ENCODE measurements around the gene ACTA2. TPM values are rescaled to one million over a fixed set of nuclear protein-coding genes. Genes with fewer than 3 reads are reported as not detected.

The ACTA2 gene
- polyA plus RNA-seq (2013, experiment 1 of 4), result 138 TPM
- polyA plus RNA-seq (2013, experiment 2 of 4), result 125 TPM
- 96.7 TPM for polyA plus RNA-seq (2013, experiment 3 of 4)
- polyA plus RNA-seq (2013, experiment 4 of 4), result 101 TPM

DNA sequence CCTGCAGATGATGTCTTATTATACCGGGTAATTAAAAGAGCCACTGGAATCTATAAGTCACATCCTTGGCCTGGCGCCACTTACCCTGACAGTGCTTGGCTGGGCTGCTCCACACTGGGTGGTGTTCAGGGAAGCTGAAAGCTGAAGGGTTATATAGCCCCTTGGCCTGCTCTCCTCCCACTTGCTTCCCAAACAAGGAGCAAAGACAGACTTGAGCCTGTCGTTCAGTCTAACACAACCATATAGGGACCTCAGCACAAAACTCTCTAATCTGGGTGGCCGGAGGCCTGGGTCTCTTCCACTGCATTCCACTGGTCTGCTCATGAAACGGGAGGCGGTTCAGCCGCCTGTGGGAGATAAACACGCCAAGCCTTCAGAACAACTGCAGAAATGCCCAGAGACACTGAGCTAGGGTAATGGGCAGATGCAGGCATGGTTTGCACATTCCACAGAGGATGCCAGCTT lies at the start of gene ACTA2:
ACTA2 (minus strand) TSS at position 127 of the 465 bp plus-strand sequence. CDS start 3,843 bp downstream, outside the sequence.
- Histone ChIP-seq H3K27me3 (ENCODE audit: control insufficient read depth, insufficient read depth, low read length, poor library complexity, severe bottlenecking) (no peaks in the 10 kb centered on the region), H3K4me1 (ENCODE audit: control insufficient read depth, insufficient read depth, low read length) (peaks cover 14% of the 10 kb centered on the region), H3K27ac (ENCODE audit: insufficient read depth, low read depth, low read length, poor library complexity, severe bottlenecking) (peak within 1 kb of the TSS; percentile 39), H3K36me3 (ENCODE audit: control insufficient read depth, insufficient read depth, low read length) (no peaks in the 10 kb centered on the region), H3K4me3 (ENCODE audit: insufficient read depth, low read depth, low read length) (peak within 1 kb of the TSS; percentile 11), H3K9me3 (ENCODE audit: control insufficient read depth, low read length) (no peaks in the 10 kb centered on the region)
- WGBS, 2 experiments, result 84% methylated on average over 8 of the region's 8 CpGs

DNA sequence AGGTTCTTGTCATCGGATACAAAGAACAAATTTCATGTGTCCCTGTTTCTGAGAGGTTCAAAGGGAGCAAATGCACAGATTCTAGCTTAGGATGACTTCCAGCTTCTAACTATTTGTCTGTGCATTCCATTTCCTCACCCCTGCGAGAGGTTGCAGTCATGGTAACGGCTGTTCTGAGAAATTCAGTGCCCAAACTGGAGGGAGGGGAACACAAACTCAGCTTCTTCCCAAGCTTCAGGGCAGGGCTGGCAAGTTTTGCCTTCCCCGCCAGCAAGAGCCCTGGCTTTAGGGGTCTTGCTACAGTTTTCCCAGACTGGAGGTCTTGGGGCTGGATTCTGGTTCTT lies 49.1 kb upstream of the ACTA2 start:
- H3K4me1 ChIP-seq (ENCODE audit: control insufficient read depth, insufficient read depth, low read length), result peaks cover 13% of the 10 kb centered on the region
- H3K27me3 ChIP-seq (ENCODE audit: control insufficient read depth, insufficient read depth, low read length, poor library complexity, severe bottlenecking), result no peaks in the 10 kb centered on the region
- no peaks in the 10 kb centered on the region for H3K9me3 ChIP-seq (ENCODE audit: control insufficient read depth, low read length)
- peak overlapping the region; percentile 89 for H3K27ac ChIP-seq (ENCODE audit: insufficient read depth, low read depth, low read length, poor library complexity, severe bottlenecking)
- H3K4me3 ChIP-seq (ENCODE audit: insufficient read depth, low read depth, low read length), result no peak overlapping the region
- 67 to 75% methylated on average over 4 of the region's 4 CpGs for WGBS, 2 experiments
- H3K36me3 ChIP-seq (ENCODE audit: control insufficient read depth, insufficient read depth, low read length), result no peaks in the 10 kb centered on the region

DNA sequence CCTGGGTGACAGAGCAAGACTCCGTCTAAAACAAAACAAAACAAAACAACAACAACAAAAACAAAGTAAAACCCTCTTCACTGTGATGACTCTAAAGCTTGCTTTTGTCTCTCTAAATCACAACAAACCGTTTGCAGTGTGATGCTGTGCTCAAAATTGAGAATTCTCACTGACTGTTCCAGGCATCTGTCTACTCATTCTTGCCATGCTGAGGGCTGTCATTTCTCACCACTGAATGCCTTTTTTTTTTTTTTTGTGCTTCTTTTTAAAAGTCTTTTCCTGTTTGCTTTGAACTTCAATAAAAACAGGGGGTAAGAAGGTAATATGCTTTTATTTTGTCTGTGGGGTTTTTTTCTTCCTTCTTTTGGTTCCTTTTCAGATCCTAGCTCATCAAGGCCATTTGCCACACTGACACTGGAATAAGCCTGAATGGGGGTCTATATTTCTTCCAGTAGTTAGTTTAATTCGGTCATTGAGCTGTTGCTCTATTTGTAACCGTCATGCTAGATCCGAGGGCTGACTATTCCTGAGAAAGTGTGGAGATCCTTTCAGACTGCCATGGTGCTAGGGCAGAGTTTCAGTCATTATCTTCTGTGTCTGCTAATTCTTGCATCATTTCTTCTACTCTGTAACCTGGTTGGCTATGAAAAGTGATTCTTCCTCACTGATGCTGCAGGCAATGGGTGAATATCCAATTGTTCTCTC lies 48.6 kb upstream of the ACTA2 start:
- H3K9me3 ChIP-seq (ENCODE audit: control insufficient read depth, low read length), result no peaks in the 10 kb centered on the region
- no peaks in the 10 kb centered on the region for H3K36me3 ChIP-seq (ENCODE audit: control insufficient read depth, insufficient read depth, low read length)
- H3K4me1 ChIP-seq (ENCODE audit: control insufficient read depth, insufficient read depth, low read length), result peaks cover 13% of the 10 kb centered on the region
- no peak overlapping the region for H3K4me3 ChIP-seq (ENCODE audit: insufficient read depth, low read depth, low read length)
- H3K27ac ChIP-seq (ENCODE audit: insufficient read depth, low read depth, low read length, poor library complexity, severe bottlenecking), result peak overlapping the region; percentile 89
- H3K27me3 ChIP-seq (ENCODE audit: control insufficient read depth, insufficient read depth, low read length, poor library complexity, severe bottlenecking), result no peaks in the 10 kb centered on the region
- 84 to 87% methylated on average over 5 of the region's 5 CpGs for WGBS, 2 experiments

DNA sequence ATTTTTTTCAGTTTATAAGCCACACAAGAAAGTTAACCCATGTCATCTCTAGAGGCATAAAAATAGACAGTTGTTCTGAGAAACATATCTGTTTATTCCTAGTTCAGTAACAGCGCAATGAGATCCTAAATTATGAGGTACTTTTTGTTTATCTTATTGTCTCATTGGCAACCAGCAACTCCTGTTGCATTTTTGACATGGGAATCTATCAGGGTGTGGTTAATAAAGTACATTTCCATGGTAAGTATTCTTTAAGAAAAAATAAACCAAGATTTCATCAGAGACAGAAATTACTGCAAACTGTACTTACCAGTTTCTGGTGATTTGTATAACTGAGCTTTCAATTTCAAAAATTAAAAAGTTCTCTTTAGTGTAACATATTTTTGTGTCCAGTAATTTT lies 47.1 kb upstream of the ACTA2 start:
- Histone ChIP-seq H3K36me3 (ENCODE audit: control insufficient read depth, insufficient read depth, low read length) (no peaks in the 10 kb centered on the region), H3K4me3 (ENCODE audit: insufficient read depth, low read depth, low read length) (no peak overlapping the region), H3K27ac (ENCODE audit: insufficient read depth, low read depth, low read length, poor library complexity, severe bottlenecking) (no peak overlapping the region), H3K4me1 (ENCODE audit: control insufficient read depth, insufficient read depth, low read length) (peaks cover 13% of the 10 kb centered on the region), H3K9me3 (ENCODE audit: control insufficient read depth, low read length) (no peaks in the 10 kb centered on the region), H3K27me3 (ENCODE audit: control insufficient read depth, insufficient read depth, low read length, poor library complexity, severe bottlenecking) (no peaks in the 10 kb centered on the region)
- WGBS, 2 experiments, result 97 to 100% methylated on average over 1 of the region's 1 CpG

DNA sequence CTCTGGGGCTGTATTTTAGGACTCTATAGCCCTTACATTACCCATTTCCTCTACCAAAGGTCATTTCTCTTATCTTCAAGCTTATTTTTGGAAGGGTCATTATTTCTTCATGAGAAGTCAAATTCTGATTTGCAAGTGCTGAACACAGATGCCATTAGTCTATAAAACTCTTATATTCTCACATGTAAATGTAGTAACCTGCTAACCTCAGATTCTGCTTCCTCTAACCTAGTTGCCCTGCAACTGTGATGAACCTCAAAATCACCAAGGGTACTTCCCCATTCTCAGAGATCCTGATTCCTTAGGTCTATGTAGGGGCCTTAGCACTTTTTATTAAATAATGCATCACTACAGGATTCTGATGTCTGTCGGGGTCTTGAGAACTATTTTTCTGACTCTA lies 44.4 kb upstream of the ACTA2 start:
- H3K4me3 ChIP-seq (ENCODE audit: insufficient read depth, low read depth, low read length), result no peak overlapping the region
- H3K27me3 ChIP-seq (ENCODE audit: control insufficient read depth, insufficient read depth, low read length, poor library complexity, severe bottlenecking), result no peaks in the 10 kb centered on the region
- H3K9me3 ChIP-seq (ENCODE audit: control insufficient read depth, low read length), result no peaks in the 10 kb centered on the region
- 88 to 100% methylated on average over 1 of the region's 1 CpG for WGBS, 2 experiments
- no peak overlapping the region for H3K27ac ChIP-seq (ENCODE audit: insufficient read depth, low read depth, low read length, poor library complexity, severe bottlenecking)
- H3K36me3 ChIP-seq (ENCODE audit: control insufficient read depth, insufficient read depth, low read length), result no peaks in the 10 kb centered on the region
- peaks cover 10% of the 10 kb centered on the region for H3K4me1 ChIP-seq (ENCODE audit: control insufficient read depth, insufficient read depth, low read length)

DNA sequence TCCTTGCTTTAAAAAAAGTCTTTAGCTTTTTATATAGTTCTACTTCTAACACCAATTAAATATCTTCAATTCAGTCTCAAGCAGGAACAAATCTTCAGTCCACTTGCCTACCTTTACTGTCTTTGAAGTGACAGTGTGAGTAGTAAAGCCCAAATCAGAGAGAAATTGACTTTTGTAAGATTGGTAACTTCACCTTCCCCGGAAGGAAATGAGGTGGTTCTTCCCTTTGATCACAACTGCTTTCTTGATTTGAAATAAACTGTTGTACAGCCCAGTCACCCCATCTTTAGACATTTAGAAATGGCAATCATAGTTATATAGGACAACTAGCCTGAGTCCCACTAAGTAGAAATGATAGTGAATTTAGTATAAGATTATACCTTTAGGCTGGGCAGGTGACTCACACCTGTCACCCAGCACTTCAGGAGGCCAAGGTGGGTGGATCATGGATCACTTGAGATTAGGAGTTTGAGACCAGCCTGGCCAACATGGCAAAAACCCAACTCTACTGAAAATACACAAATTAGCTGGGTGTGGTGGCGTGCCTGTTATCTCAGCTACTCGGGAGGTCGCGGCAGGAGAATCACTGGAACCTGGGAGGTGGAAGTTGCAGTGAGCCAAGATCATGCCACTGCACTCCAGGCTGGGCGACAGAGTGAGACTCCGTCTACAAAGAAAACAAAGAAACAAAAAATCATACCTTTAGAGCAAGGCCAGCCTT lies 42.7 kb upstream of the ACTA2 start:
- H3K9me3 ChIP-seq (ENCODE audit: control insufficient read depth, low read length), result no peaks in the 10 kb centered on the region
- no peak overlapping the region for H3K27ac ChIP-seq (ENCODE audit: insufficient read depth, low read depth, low read length, poor library complexity, severe bottlenecking)
- H3K4me1 ChIP-seq (ENCODE audit: control insufficient read depth, insufficient read depth, low read length), result peaks cover under 1% of the 10 kb centered on the region
- WGBS, 2 experiments, result 95% methylated on average over 7 of the region's 7 CpGs
- no peaks in the 10 kb centered on the region for H3K36me3 ChIP-seq (ENCODE audit: control insufficient read depth, insufficient read depth, low read length)
- H3K27me3 ChIP-seq (ENCODE audit: control insufficient read depth, insufficient read depth, low read length, poor library complexity, severe bottlenecking), result no peaks in the 10 kb centered on the region
- no peak overlapping the region for H3K4me3 ChIP-seq (ENCODE audit: insufficient read depth, low read depth, low read length)

DNA sequence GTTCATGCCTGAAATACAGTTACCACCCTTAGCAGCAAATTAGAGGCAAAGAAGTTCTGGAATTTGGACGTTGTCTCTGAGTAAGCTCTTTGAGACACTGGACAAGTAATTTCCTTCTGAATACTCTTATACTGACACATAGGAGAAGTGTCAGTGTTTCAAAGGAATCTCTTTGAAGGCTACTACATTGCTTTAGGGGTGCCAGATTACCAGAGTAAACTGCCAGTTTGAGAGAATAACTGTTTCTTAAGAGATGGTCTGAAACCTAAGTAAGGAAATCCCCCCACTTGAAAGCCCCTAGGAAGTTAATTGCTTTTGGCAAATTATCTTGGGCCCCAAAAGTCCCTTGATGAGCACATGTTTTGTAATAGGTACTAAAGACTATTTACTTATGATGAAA lies 41.4 kb upstream of the ACTA2 start:
- Histone ChIP-seq H3K27ac (ENCODE audit: insufficient read depth, low read depth, low read length, poor library complexity, severe bottlenecking) (no peak overlapping the region), H3K9me3 (ENCODE audit: control insufficient read depth, low read length) (no peaks in the 10 kb centered on the region), H3K27me3 (ENCODE audit: control insufficient read depth, insufficient read depth, low read length, poor library complexity, severe bottlenecking) (peaks cover 4% of the 10 kb centered on the region), H3K4me3 (ENCODE audit: insufficient read depth, low read depth, low read length) (no peak overlapping the region), H3K4me1 (ENCODE audit: control insufficient read depth, insufficient read depth, low read length) (no peaks in the 10 kb centered on the region), H3K36me3 (ENCODE audit: control insufficient read depth, insufficient read depth, low read length) (no peaks in the 10 kb centered on the region)
- 29 to 50% methylated on average over 1 of the region's 1 CpG for WGBS, 2 experiments

DNA sequence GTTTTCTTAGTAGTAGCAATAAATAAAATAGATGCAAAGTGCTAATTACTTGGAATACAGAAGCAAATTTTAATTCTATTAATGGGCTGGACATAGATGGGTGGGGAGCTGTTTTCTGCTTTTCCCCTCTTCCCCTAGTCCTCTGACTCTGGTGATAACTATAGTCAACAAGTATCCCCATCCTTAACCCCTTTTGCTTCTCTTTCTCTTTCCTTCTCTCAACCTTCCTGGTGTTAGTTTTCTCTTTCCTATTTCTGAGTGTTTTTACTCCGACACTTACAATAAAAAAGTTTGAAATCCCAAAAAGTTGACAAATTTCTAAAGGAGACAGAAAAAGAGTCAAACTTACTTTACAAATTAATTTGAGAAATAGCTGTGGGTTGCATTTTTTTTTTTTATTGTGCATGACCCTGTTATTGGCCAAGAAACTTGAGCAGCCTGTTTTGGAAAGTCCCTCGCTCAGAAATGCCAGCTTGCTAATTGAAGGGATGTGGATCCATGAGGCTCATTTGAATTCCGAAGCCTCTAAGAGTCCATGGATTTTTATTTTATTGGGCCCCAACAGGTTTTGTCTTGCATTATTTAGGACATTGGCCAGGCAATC lies 40.5 kb upstream of the ACTA2 start:
- Histone ChIP-seq H3K4me3 (ENCODE audit: insufficient read depth, low read depth, low read length) (peak overlapping the region; percentile 8), H3K36me3 (ENCODE audit: control insufficient read depth, insufficient read depth, low read length) (no peaks in the 10 kb centered on the region), H3K4me1 (ENCODE audit: control insufficient read depth, insufficient read depth, low read length) (no peaks in the 10 kb centered on the region), H3K27me3 (ENCODE audit: control insufficient read depth, insufficient read depth, low read length, poor library complexity, severe bottlenecking) (peaks cover 4% of the 10 kb centered on the region), H3K27ac (ENCODE audit: insufficient read depth, low read depth, low read length, poor library complexity, severe bottlenecking) (peak overlapping the region; percentile 45), H3K9me3 (ENCODE audit: control insufficient read depth, low read length) (no peaks in the 10 kb centered on the region)
- 25 to 49% methylated on average over 2 to 3 of the region's 3 CpGs for WGBS, 2 experiments

DNA sequence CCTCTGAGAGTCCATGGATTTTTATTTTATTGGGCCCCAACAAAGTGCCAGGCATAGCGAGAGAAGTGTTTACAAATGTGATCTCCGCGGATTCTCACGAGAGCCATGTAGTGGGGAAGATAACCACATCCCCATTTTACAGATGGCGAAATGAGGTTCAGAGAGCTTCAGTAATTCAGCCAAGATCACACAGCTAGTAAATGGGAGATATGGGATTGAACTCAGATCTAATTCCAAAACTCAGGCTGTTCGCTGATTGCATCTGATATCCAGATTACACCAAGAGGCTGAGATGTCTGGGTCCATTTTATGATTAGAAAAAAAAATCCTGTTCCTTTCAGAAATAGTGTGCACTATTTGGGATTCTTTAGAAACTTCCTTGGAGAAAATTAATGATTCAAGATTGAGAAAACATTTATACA lies 39.3 kb upstream of the ACTA2 start:
- no peaks in the 10 kb centered on the region for H3K4me1 ChIP-seq (ENCODE audit: control insufficient read depth, insufficient read depth, low read length)
- H3K36me3 ChIP-seq (ENCODE audit: control insufficient read depth, insufficient read depth, low read length), result no peaks in the 10 kb centered on the region
- peaks cover 4% of the 10 kb centered on the region for H3K27me3 ChIP-seq (ENCODE audit: control insufficient read depth, insufficient read depth, low read length, poor library complexity, severe bottlenecking)
- H3K4me3 ChIP-seq (ENCODE audit: insufficient read depth, low read depth, low read length), result peak overlapping the region; percentile 87
- no peaks in the 10 kb centered on the region for H3K9me3 ChIP-seq (ENCODE audit: control insufficient read depth, low read length)
- WGBS, 2 experiments, result 38 to 42% methylated on average over 6 of the region's 6 CpGs
- peak overlapping the region; percentile 85 for H3K27ac ChIP-seq (ENCODE audit: insufficient read depth, low read depth, low read length, poor library complexity, severe bottlenecking)
